Activated T-helper 17 cell treated with anti-CD3 and anti-CD28 coated beads, Interleukin-2, amount 50 U/mL, for 72 hours (primary cell): ENCODE results near the gene OLIG1. TPM values are rescaled to one million over a fixed set of nuclear protein-coding genes. Genes with fewer than 3 reads are reported as not detected.

Experiments
- ATAC-seq: fragments of 150-1000 bp; cut with Tn5 transposase; replicated peaks from 2 replicates; pipeline ENCODE4 v1.10.0; 2021; ENCODE audit warnings: mild to moderate bottlenecking, moderate library complexity
- H3K27ac Mint-ChIP-seq: one replicate; pipeline ENCODE4 v1.8.0; 2022; ENCODE audit warnings: mixed read lengths
- H3K27me3 Mint-ChIP-seq: one replicate; pipeline ENCODE4 v1.8.0; 2022; ENCODE audit warnings: mixed read lengths
- H3K36me3 Mint-ChIP-seq: one replicate; pipeline ENCODE4 v1.8.0; 2022; ENCODE audit warnings: low read depth, mild to moderate bottlenecking, mixed read lengths
- H3K4me1 Mint-ChIP-seq: one replicate; pipeline ENCODE4 v1.8.0; 2022; ENCODE audit warnings: mixed read lengths
- H3K4me3 Mint-ChIP-seq: one replicate; pipeline ENCODE4 v1.8.0; 2022; ENCODE audit warnings: mild to moderate bottlenecking, mixed read lengths
- H3K9me3 Mint-ChIP-seq: one replicate; pipeline ENCODE4 v1.8.0; 2022; ENCODE audit warnings: mixed read lengths
- total RNA-seq, 2 donors: library from RNA; stranded (reverse); gene quantifications; one replicate each; pipeline ENCODE4 v1.2.3, GENCODE V29; 2022

The OLIG1 gene, protein sequence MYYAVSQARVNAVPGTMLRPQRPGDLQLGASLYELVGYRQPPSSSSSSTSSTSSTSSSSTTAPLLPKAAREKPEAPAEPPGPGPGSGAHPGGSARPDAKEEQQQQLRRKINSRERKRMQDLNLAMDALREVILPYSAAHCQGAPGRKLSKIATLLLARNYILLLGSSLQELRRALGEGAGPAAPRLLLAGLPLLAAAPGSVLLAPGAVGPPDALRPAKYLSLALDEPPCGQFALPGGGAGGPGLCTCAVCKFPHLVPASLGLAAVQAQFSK
- total RNA-seq: not detected

DNA sequence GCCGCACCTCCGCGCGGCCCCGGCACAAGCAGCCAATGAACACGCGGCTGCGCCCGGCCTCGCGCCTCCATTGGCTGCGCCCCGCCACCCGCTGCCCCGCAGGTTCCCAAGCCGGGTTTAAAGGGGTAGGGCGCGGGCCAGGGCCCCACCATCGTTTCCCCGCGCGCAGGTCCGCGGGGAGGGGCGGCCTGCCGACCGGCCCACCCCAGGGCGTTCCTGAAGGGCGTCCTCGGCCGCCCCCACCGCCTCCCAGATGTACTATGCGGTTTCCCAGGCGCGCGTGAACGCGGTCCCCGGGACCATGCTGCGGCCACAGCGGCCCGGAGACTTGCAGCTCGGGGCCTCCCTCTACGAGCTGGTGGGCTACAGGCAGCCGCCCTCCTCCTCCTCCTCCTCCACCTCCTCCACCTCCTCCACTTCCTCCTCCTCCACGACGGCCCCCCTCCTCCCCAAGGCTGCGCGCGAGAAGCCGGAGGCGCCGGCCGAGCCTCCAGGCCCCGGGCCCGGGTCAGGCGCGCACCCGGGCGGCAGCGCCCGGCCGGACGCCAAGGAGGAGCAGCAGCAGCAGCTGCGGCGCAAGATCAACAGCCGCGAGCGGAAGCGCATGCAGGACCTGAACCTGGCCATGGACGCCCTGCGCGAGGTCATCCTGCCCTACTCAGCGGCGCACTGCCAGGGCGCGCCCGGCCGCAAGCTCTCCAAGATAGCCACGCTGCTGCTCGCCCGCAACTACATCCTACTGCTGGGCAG lies at the start of gene OLIG1:
Gene OLIG1 (plus strand): TSS at position 148 of the 750 bp plus-strand sequence. CDS start 106 bp downstream, at position 254.
- Mint-ChIP-seq H3K27ac (no peak within 1 kb of the TSS), H3K4me1 (no peaks in the 10 kb centered on the region), H3K36me3 (no peaks in the 10 kb centered on the region), H3K9me3 (no peaks in the 10 kb centered on the region), H3K27me3 (peaks cover 62% of the 10 kb centered on the region), H3K4me3 (peak within 1 kb of the TSS; percentile 69)
- ATAC-seq: peak; percentile 76

DNA sequence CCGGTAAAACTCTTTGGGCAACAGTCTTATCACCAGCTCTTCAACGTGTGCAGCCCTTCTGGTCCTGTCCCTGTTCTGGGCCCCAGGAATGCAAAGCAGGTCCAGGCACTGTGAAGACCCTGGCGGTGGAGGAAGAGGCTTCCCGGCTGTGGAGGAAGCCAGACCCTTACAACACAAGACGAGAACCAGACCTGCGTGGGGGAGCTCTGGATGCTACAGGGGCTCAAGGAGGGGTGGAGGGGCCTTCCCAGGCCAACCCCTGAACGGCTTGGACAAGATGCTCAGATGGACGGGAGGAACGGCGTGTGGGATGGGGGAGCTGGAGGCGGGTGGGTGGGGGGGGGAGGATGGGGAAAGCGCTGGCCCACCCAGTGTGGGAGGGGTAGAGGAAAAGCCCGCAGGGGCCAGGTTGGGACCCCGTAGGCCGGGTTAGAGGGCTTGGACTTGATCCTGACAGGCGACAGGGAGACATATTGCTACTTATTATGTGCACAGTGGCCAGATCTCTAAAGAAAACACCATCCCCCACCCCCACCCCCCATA lies 49.3 kb upstream of the OLIG1 start:
- Mint-ChIP-seq H3K36me3 (peaks cover 9% of the 10 kb centered on the region), H3K9me3 (no peaks in the 10 kb centered on the region), H3K27ac (no peak overlapping the region), H3K4me3 (peak overlapping the region; percentile 46), H3K4me1 (peaks cover 15% of the 10 kb centered on the region), H3K27me3 (peaks cover 73% of the 10 kb centered on the region)
- ATAC-seq: no peak

DNA sequence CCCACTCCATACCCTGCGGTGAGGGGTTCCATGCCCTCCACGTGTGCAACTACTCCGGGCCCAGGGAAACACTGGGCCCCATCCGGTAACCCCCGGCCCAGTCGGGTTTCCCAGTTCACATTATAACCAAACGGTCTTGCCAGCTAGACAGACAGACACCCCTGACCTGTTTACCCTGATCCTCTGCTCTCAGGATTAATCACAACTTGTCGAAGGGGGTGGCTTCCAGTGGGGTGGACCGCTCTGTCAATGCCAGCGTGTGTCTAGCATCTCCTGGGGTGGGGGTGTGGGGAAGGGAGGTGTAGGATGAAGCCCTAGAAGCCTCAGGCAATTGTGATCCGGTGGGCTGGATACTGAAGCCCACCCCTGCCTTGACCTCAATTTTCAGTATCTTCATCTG lies 48.8 kb upstream of the OLIG1 start:
- Mint-ChIP-seq H3K4me3 (no peak overlapping the region), H3K9me3 (no peaks in the 10 kb centered on the region), H3K27me3 (peaks cover 73% of the 10 kb centered on the region), H3K4me1 (peaks cover 15% of the 10 kb centered on the region), H3K36me3 (peaks cover 9% of the 10 kb centered on the region), H3K27ac (no peak overlapping the region)
- ATAC-seq: no peak

DNA sequence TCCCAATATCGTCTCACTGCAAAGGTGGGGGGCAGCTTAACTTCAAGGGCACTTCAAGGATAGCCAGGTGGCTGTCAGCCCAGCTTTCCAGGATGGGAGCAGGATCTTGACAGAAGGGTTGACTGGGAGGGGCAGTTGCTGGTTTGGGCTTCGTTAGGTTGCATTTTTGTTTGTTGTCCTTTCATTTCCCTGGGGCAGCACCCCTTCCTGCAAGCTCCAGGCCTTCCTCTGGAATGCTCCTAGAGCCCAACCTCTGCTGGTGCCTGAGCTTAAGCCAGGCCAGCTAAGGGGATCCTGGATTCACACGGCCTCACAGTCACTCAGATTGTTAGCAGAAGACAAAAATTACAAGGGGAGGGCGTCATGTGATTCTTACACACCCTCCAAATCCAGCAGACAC lies 48.3 kb upstream of the OLIG1 start:
- H3K36me3 Mint-ChIP-seq: peaks cover 9% of the 10 kb centered on the region
- no peak overlapping the region for H3K4me3 Mint-ChIP-seq
- H3K27me3 Mint-ChIP-seq: peaks cover 73% of the 10 kb centered on the region
- no peaks in the 10 kb centered on the region for H3K9me3 Mint-ChIP-seq
- no peak overlapping the region for H3K27ac Mint-ChIP-seq
- H3K4me1 Mint-ChIP-seq: peaks cover 15% of the 10 kb centered on the region
- ATAC-seq: no peak

DNA sequence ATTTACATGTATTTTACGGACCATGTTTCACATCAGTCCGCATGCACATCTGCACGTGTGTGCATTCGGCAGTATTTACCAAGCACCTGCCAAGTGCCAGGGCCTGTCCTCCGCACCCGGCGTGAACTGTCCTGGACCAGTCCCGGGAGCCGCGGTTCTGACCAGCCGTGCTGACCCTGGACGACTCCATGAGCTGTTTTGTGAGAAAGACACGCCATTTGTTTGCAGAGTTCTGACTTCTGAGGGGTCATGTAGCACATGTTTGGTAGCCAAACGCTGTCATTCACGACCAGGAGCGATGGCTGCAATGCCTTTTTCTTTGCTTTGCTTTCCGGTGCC lies 47.5 kb upstream of the OLIG1 start:
- Mint-ChIP-seq H3K27me3 (peaks cover 70% of the 10 kb centered on the region), H3K9me3 (no peaks in the 10 kb centered on the region), H3K36me3 (peaks cover 9% of the 10 kb centered on the region), H3K27ac (no peak overlapping the region), H3K4me1 (peaks cover 15% of the 10 kb centered on the region), H3K4me3 (peak overlapping the region; percentile 48)
- no peak for ATAC-seq

DNA sequence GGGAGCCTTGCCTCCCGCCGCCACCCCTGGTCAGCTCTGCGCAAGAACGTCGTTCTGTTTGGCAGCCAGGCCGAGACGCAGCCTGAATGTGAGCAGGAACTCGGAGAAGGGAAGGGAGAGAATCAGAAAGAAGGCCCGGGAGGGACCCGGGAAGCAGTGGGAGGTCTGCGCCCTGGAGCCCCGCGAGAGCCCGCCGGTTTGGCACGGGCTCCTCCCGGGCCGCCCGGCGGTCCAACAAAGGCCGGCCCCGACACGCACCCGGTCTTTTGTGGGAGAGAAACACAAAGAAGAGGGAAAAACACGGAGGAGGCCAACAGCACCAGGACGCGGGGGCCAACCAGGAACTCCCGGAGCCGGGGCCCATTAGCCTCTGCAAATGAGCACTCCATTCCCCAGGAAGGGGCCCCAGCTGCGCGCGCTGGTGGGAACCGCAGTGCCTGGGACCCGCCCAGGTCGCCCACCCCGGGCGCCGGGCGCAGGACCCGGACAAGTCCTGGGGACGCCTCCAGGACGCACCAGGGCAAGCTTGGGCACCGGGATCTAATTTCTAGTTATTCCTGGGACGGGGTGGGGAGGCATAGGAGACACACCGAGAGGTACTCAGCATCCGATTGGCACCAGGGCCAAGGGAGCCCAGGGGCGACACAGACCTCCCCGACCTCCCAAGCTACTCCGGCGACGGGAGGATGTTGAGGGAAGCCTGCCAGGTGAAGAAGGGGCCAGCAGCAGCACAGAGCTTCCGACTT lies 46.9 kb upstream of the OLIG1 start:
- Mint-ChIP-seq H3K27ac (no peak overlapping the region), H3K27me3 (peaks cover 66% of the 10 kb centered on the region), H3K4me3 (peak overlapping the region; percentile 48), H3K36me3 (peaks cover 9% of the 10 kb centered on the region), H3K9me3 (no peaks in the 10 kb centered on the region), H3K4me1 (peaks cover 15% of the 10 kb centered on the region)
- ATAC-seq: no peak

DNA sequence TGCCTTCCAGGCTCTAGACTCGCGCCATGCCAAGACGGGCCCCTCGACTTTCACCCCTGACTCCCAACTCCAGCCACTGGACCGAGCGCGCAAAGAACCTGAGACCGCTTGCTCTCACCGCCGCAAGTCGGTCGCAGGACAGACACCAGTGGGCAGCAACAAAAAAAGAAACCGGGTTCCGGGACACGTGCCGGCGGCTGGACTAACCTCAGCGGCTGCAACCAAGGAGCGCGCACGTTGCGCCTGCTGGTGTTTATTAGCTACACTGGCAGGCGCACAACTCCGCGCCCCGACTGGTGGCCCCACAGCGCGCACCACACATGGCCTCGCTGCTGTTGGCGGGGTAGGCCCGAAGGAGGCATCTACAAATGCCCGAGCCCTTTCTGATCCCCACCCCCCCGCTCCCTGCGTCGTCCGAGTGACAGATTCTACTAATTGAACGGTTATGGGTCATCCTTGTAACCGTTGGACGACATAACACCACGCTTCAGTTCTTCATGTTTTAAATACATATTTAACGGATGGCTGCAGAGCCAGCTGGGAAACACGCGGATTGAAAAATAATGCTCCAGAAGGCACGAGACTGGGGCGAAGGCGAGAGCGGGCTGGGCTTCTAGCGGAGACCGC lies 46.3 kb upstream of the OLIG1 start:
- Mint-ChIP-seq H3K4me1 (peaks cover 17% of the 10 kb centered on the region), H3K27me3 (peaks cover 64% of the 10 kb centered on the region), H3K9me3 (no peaks in the 10 kb centered on the region), H3K4me3 (peak overlapping the region; percentile 45), H3K27ac (no peak overlapping the region), H3K36me3 (peaks cover 9% of the 10 kb centered on the region)
- no peak for ATAC-seq

DNA sequence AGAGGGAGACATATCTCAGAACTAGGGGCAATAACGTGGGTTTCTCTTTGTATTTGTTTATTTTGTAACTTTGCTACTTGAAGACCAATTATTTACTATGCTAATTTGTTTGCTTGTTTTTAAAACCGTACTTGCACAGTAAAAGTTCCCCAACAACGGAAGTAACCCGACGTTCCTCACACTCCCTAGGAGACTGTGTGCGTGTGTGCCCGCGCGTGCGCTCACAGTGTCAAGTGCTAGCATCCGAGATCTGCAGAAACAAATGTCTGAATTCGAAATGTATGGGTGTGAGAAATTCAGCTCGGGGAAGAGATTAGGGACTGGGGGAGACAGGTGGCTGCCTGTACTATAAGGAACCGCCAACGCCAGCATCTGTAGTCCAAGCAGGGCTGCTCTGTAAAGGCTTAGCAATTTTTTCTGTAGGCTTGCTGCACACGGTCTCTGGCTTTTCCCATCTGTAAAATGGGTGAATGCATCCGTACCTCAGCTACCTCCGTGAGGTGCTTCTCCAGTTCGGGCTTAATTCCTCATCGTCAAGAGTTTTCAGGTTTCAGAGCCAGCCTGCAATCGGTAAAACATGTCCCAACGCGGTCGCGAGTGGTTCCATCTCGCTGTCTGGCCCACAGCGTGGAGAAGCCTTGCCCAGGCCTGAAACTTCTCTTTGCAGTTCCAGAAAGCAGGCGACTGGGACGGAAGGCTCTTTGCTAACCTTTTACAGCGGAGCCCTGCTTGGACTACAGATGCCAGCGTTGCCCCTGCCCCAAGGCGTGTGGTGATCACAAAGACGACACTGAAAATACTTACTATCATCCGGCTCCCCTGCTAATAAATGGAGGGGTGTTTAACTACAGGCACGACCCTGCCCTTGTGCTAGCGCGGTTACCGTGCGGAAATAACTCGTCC lies 45.5 kb upstream of the OLIG1 start:
- no peak overlapping the region for H3K27ac Mint-ChIP-seq
- H3K36me3 Mint-ChIP-seq: peaks cover 9% of the 10 kb centered on the region
- peaks cover 64% of the 10 kb centered on the region for H3K27me3 Mint-ChIP-seq
- no peak for ATAC-seq
- H3K4me1 Mint-ChIP-seq: peaks cover 16% of the 10 kb centered on the region
- H3K4me3 Mint-ChIP-seq: peak overlapping the region; percentile 45
- H3K9me3 Mint-ChIP-seq: no peaks in the 10 kb centered on the region

DNA sequence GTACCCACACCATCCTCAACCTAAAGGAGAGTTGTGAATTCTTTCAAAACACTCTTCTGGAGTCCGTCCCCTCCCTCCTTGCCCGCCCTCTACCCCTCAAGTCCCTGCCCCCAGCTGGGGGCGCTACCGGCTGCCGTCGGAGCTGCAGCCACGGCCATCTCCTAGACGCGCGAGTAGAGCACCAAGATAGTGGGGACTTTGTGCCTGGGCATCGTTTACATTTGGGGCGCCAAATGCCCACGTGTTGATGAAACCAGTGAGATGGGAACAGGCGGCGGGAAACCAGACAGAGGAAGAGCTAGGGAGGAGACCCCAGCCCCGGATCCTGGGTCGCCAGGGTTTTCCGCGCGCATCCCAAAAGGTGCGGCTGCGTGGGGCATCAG lies 44.8 kb upstream of the OLIG1 start:
- no peaks in the 10 kb centered on the region for H3K9me3 Mint-ChIP-seq
- H3K27me3 Mint-ChIP-seq: peaks cover 69% of the 10 kb centered on the region
- H3K36me3 Mint-ChIP-seq: peaks cover 9% of the 10 kb centered on the region
- no peak for ATAC-seq
- no peak overlapping the region for H3K4me3 Mint-ChIP-seq
- peaks cover 15% of the 10 kb centered on the region for H3K4me1 Mint-ChIP-seq
- no peak overlapping the region for H3K27ac Mint-ChIP-seq

DNA sequence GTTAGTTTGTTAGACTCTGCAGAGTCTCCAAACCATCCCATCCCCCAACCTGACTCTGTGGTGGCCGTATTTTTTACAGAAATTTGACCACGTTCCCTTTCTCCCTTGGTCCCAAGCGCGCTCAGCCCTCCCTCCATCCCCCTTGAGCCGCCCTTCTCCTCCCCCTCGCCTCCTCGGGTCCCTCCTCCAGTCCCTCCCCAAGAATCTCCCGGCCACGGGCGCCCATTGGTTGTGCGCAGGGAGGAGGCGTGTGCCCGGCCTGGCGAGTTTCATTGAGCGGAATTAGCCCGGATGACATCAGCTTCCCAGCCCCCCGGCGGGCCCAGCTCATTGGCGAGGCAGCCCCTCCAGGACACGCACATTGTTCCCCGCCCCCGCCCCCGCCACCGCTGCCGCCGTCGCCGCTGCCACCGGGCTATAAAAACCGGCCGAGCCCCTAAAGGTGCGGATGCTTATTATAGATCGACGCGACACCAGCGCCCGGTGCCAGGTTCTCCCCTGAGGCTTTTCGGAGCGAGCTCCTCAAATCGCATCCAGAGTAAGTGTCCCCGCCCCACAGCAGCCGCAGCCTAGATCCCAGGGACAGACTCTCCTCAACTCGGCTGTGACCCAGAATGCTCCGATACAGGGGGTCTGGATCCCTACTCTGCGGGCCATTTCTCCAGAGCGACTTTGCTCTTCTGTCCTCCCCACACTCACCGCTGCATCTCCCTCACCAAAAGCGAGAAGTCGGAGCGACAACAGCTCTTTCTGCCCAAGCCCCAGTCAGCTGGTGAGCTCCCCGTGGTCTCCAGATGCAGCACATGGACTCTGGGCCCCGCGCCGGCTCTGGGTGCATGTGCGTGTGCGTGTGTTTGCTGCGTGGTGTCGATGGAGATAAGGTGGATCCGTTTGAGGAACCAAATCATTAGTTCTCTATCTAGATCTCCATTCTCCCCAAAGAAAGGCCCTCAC lies 44.2 kb upstream of the OLIG1 start, which contains the start of gene OLIG2:
Gene OLIG2 (plus strand): TSS at position 447 of the 954 bp plus-strand sequence. CDS start 928 bp downstream, outside the sequence.
- H3K4me3 Mint-ChIP-seq: peak within 1 kb of the TSS; percentile 47
- peaks cover 15% of the 10 kb centered on the region for H3K4me1 Mint-ChIP-seq
- H3K27me3 Mint-ChIP-seq: peaks cover 68% of the 10 kb centered on the region
- H3K36me3 Mint-ChIP-seq: peaks cover 9% of the 10 kb centered on the region
- ATAC-seq: no peak
- no peaks in the 10 kb centered on the region for H3K9me3 Mint-ChIP-seq
- H3K27ac Mint-ChIP-seq: no peak within 1 kb of the TSS

DNA sequence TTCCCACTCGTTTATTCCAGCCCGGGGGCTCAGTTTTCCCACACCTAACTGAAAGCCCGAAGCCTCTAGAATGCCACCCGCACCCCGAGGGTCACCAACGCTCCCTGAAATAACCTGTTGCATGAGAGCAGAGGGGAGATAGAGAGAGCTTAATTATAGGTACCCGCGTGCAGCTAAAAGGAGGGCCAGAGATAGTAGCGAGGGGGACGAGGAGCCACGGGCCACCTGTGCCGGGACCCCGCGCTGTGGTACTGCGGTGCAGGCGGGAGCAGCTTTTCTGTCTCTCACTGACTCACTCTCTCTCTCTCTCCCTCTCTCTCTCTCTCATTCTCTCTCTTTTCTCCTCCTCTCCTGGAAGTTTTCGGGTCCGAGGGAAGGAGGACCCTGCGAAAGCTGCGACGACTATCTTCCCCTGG lies 43.5 kb upstream of the OLIG1 start:
- peaks cover 9% of the 10 kb centered on the region for H3K36me3 Mint-ChIP-seq
- no peak for ATAC-seq
- peaks cover 70% of the 10 kb centered on the region for H3K27me3 Mint-ChIP-seq
- peak overlapping the region; percentile 47 for H3K4me3 Mint-ChIP-seq
- no peak overlapping the region for H3K27ac Mint-ChIP-seq
- no peaks in the 10 kb centered on the region for H3K9me3 Mint-ChIP-seq
- H3K4me1 Mint-ChIP-seq: peaks cover 15% of the 10 kb centered on the region

DNA sequence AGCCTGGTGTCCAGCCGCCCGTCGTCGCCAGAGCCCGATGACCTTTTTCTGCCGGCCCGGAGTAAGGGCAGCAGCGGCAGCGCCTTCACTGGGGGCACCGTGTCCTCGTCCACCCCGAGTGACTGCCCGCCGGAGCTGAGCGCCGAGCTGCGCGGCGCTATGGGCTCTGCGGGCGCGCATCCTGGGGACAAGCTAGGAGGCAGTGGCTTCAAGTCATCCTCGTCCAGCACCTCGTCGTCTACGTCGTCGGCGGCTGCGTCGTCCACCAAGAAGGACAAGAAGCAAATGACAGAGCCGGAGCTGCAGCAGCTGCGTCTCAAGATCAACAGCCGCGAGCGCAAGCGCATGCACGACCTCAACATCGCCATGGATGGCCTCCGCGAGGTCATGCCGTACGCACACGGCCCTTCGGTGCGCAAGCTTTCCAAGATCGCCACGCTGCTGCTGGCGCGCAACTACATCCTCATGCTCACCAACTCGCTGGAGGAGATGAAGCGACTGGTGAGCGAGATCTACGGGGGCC lies 43.0 kb upstream of the OLIG1 start:
- H3K27ac Mint-ChIP-seq: no peak overlapping the region

More for the DNA sequence above, 43.0 kb upstream of the OLIG1 start:
- Mint-ChIP-seq H3K36me3 (peaks cover 9% of the 10 kb centered on the region), H3K4me3 (peak overlapping the region; percentile 47), H3K4me1 (peaks cover 15% of the 10 kb centered on the region), H3K9me3 (no peaks in the 10 kb centered on the region), H3K27me3 (peaks cover 69% of the 10 kb centered on the region)
- ATAC-seq: no peak
